ENCODE measurements around the gene MSH3. TPM values are rescaled to one million over a fixed set of nuclear protein-coding genes. Genes with fewer than 3 reads are reported as not detected.

The MSH3 gene
- total and polyA plus RNA-seq, 2 of the 8 experiments (the other 6 are each of a cell fraction or from before 2014, with no cell fraction given), result 3.6 to 22.6 TPM

- no peak overlapping the region for H3K18ac ChIP-seq (ENCODE audit: extremely low read depth, low read length)
- no peak overlapping the region for H3K23ac ChIP-seq (ENCODE audit: insufficient read length)
- no peaks in the 10 kb centered on the region for H3K4me1 ChIP-seq (replicated peaks in 1 of 4; ENCODE audit: control insufficient read depth in 3 of 4, insufficient read depth in 4 of 4, low read length in 3 of 4)
- no peak overlapping the region for H2BK120ac ChIP-seq (replicated peaks; ENCODE audit: low read depth, low read length)
- H3K9ac ChIP-seq (replicated peaks in 1 of 4; ENCODE audit: extremely low read depth in 1 of 4, low read depth in 3 of 4, low read length in 3 of 4), result no peak overlapping the region
- no peak overlapping the region for H4K91ac ChIP-seq (replicated peaks; ENCODE audit: insufficient read length, low read length)
- FAIRE-seq (no peak), DNase-seq (ENCODE audit: low read depth in 1 of 2, low spot score in 2 of 2) (no peak)
- no peaks in the 10 kb centered on the region for H3K9me3 ChIP-seq (ENCODE audit: insufficient read depth in 2 of 2, low read depth in 1 of 2, low read length in 1 of 2)
- no peak overlapping the region for H2BK15ac ChIP-seq (ENCODE audit: low read length)
- H4K8ac ChIP-seq (ENCODE audit: extremely low read depth, insufficient read depth, low read length), result no peak overlapping the region
- no peak overlapping the region for H3K4ac ChIP-seq (replicated peaks; ENCODE audit: insufficient read length, low read depth, low read length)
- no peak overlapping the region for H3K14ac ChIP-seq (ENCODE audit: insufficient read length)
- CTCF ChIA-PET (ENCODE audit: partially characterized antibody), result interaction anchor here (1.0 to 1.4 kb wide), 3 partner anchors 10 to 426 kb away, joined by 3 read pairs; no protein-coding TSS in a partner anchor
- no peak overlapping the region for H4K5ac ChIP-seq (ENCODE audit: insufficient read length, low read depth, low read length)
- POLR2A ChIA-PET (ENCODE audit: partially characterized antibody), result no interaction called here
- 88% methylated on average over 8 of the region's 8 CpGs; no CpG with 5 or more reads in 1 of the 2 experiments for WGBS, 2 experiments (ENCODE audit: extremely low coverage in 1 of 2, insufficient coverage in 1 of 2, insufficient read length in 1 of 2, insufficient replicate concordance in 2 of 2, low coverage in 1 of 2, low lambda C conversion rate in 2 of 2, missing lambda C conversion rate in 1 of 2)
- no peak overlapping the region for H3K4me2 ChIP-seq (ENCODE audit: insufficient read depth in 1 of 2, low read depth in 2 of 2, low read length in 2 of 2)
- H2BK5ac ChIP-seq (ENCODE audit: low read depth, low read length), result no peak overlapping the region
- H3K4me3 ChIP-seq (ENCODE audit: extremely low read depth in 1 of 4, insufficient read depth in 2 of 4, low read depth in 3 of 4, low read length in 4 of 4), result no peak overlapping the region
- no peak overlapping the region for H3K56ac ChIP-seq (replicated peaks; ENCODE audit: insufficient read length, low read depth, low read length)
- H2BK12ac ChIP-seq (ENCODE audit: low read depth, low read length), result no peak overlapping the region
- no peak overlapping the region for H2BK20ac ChIP-seq (ENCODE audit: low read length)
- no peaks in the 10 kb centered on the region for H3K79me1 ChIP-seq (ENCODE audit: low read depth, low read length)
- H3K36me3 ChIP-seq (ENCODE audit: control insufficient read depth in 2 of 4, insufficient read depth in 4 of 4, low read length in 3 of 4), result no peaks in the 10 kb centered on the region; a peak in 2 of 8 replicates
- no peaks in the 10 kb centered on the region for H3K23me2 ChIP-seq (ENCODE audit: low read depth, low read length)
- H3K79me2 ChIP-seq (ENCODE audit: control insufficient read depth in 1 of 2, insufficient read depth in 2 of 2, low read length in 2 of 2), result no peaks in the 10 kb centered on the region
- no peaks in the 10 kb centered on the region for H4K20me1 ChIP-seq (replicated peaks in 1 of 2; ENCODE audit: control insufficient read depth in 1 of 2, insufficient read depth in 2 of 2, low read length in 2 of 2)
- H3K27me3 ChIP-seq (replicated peaks in 1 of 4; ENCODE audit: control insufficient read depth in 3 of 4, extremely low read depth in 1 of 4, insufficient read depth in 3 of 4, low read length in 3 of 4), result no peaks in the 10 kb centered on the region
- H2AK5ac ChIP-seq (ENCODE audit: low read depth, low read length), result no peak overlapping the region
- no peak overlapping the region for H3K27ac ChIP-seq (ENCODE audit: low read depth, low read length)
- H2AFZ ChIP-seq (ENCODE audit: low read length), result no peak overlapping the region
- no peak for TF ChIP-seq MAX (IDR thresholded peaks at IDR 0.05)
- no peak for TF ChIP-seq USF2 (IDR thresholded peaks at IDR 0.05; ENCODE audit: low read length)
- TF ChIP-seq CTBP2 (IDR thresholded peaks at IDR 0.05; ENCODE audit: borderline replicate concordance, insufficient read depth, insufficient read length, low read length), result no peak
- no peak for TF ChIP-seq CTCF (IDR thresholded peaks at IDR 0.05; ENCODE audit: control extremely low read depth in 1 of 3, insufficient read depth in 1 of 3, low read depth in 1 of 3, low read length in 3 of 3)
- no peak for TF ChIP-seq CBX5 (IDR thresholded peaks at IDR 0.05; ENCODE audit: low read depth, low read length)
- no peak for TF ChIP-seq GABPA (IDR thresholded peaks at IDR 0.05; ENCODE audit: borderline replicate concordance, insufficient read depth, low read length)
- TF ChIP-seq RNF2 (IDR thresholded peaks at IDR 0.05; ENCODE audit: borderline replicate concordance, low read depth, low read length, missing control alignments, poor library complexity, severe bottlenecking), result no peak
- TF ChIP-seq SRF (IDR thresholded peaks at IDR 0.05; ENCODE audit: low read depth, low read length), result no peak
Measured at GRCh38 chr5:80780761-80781285, 126.4 kb downstream of the MSH3 start.

All from H1 (cell line).